NCI-H2196 treated with DMSO at 0.1 percent for 48 hours (cell line): ENCODE data around the gene CHRNA3.

ENCODE experiments used
- DNase-seq: peaks from one replicate; lab custom pipeline; 2025; ENCODE audit not compliant: unreplicated experiment; lab: John Stamatoyannopoulos, UW

CHRNA3 gene

GRCh38 chr15:78636378-78636859 is 15.6 kb upstream of the CHRNA3 start:
- DNase-seq = no peak

- DNase-seq = no peak
These were observed 14.6 kb upstream of the CHRNA3 start for GRCh38 chr15:78635346-78635745.

- no peak for DNase-seq
These were observed 13.7 kb upstream of the CHRNA3 start for GRCh38 chr15:78634210-78635145.

GRCh38 chr15:78633348-78633747 is 12.6 kb upstream of the CHRNA3 start:
- DNase-seq = no peak

- DNase-seq = no peak
These were observed 10.3 kb upstream of the CHRNA3 start for GRCh38 chr15:78630886-78631633.

- no peak for DNase-seq
These were observed 8.9 kb upstream of the CHRNA3 start for GRCh38 chr15:78629716-78630065.

GRCh38 chr15:78629031-78629715 is 8.4 kb upstream of the CHRNA3 start:
- DNase-seq = no peak

GRCh38 chr15:78628227-78628626 is 7.4 kb upstream of the CHRNA3 start:
- DNase-seq = no peak

- no peak for DNase-seq
These were observed 6.6 kb upstream of the CHRNA3 start for GRCh38 chr15:78627348-78627747.

GRCh38 chr15:78626381-78626995 is 5.7 kb upstream of the CHRNA3 start:
- no peak for DNase-seq

GRCh38 chr15:78625606-78626280 is 4.9 kb upstream of the CHRNA3 start:
- DNase-seq = peak; percentile 34

- no peak for DNase-seq
These were observed 4.1 kb upstream of the CHRNA3 start for GRCh38 chr15:78624651-78625590.

- DNase-seq = no peak
These were observed 3.1 kb upstream of the CHRNA3 start for GRCh38 chr15:78623786-78624497.

- DNase-seq = no peak
These were observed 1.1 kb upstream of the CHRNA3 start for GRCh38 chr15:78621810-78622402.

- DNase-seq = no peak
These were observed 722 bp downstream of the CHRNA3 start for GRCh38 chr15:78620021-78620526.

- DNase-seq = no peak
These were observed 1.5 kb downstream of the CHRNA3 start for GRCh38 chr15:78619022-78619950.

GRCh38 chr15:78618490-78618934 is 2.3 kb downstream of the CHRNA3 start:
- DNase-seq = peak; percentile 45
